HG02840 (cell line): ENCODE results near the gene ZDHHC5.

Experiments
- ATAC-seq: cut with Tn5 transposase; IDR thresholded peaks from one replicate; pipeline ENCODE4 v1.9.1; 2021; ENCODE audit warnings: mild to moderate bottlenecking, moderate library complexity, moderate number of reproducible peaks; ENCODE audit not compliant: unreplicated experiment, low FRiP score

The ZDHHC5 gene

DNA sequence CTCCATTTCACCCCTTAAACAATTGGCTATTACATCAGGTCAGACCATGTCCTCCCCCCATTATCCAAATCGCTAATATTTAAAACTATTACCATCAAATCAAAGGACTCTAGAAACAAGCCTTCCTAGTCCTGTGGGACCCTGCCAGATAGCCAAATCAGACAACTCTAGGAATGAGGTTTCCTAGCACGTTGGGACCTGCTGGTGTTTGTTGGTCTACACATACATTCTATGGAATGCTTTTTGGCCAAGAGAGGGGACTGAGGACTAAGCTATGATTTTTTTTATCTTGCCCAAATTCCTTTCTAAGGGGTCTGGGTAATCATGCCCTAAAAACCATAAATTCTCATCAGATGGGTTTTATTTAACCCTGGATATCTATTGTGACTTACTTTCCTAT, 59.3 kb downstream of the ZDHHC5 start:
- no peak for ATAC-seq

DNA sequence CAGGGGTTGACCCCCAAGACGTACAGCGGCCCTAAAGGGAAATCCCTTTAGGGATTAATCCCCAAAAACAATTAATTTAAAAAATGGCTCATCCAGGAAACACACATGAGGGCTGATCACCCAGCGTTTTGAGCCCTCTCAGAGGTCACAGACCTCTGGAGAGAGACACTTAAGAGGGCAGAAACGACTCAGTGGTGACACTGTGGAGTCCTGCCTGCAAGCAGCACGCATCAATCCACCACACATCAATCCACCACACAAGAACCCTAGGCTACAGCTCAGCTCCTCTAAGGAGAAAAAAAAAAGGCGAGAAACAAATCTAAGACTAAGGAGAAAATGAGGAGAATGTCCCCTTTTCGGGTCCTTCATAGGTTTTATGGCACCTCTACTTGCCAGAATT, 60.9 kb downstream of the ZDHHC5 start:
- ATAC-seq, result no peak

GRCh38 chr11:57729479-57729878, 61.6 kb downstream of the ZDHHC5 start:
- ATAC-seq, result no peak

GRCh38 chr11:57732661-57733060, 64.7 kb downstream of the ZDHHC5 start:
- no peak for ATAC-seq

GRCh38 chr11:57735619-57736298, 67.8 kb downstream of the ZDHHC5 start:
- no peak for ATAC-seq

- peak; percentile 91 for ATAC-seq
Observed at GRCh38 chr11:57741132-57742086, 73.5 kb downstream of the ZDHHC5 start, which contains the start of gene SELENOH. Gene SELENOH (plus strand): TSS chr11:57741491. CDS start chr11:57741596, 105 bp downstream.

GRCh38 chr11:57742087-57742452, 74.2 kb downstream of the ZDHHC5 start:
- ATAC-seq, result no peak

DNA sequence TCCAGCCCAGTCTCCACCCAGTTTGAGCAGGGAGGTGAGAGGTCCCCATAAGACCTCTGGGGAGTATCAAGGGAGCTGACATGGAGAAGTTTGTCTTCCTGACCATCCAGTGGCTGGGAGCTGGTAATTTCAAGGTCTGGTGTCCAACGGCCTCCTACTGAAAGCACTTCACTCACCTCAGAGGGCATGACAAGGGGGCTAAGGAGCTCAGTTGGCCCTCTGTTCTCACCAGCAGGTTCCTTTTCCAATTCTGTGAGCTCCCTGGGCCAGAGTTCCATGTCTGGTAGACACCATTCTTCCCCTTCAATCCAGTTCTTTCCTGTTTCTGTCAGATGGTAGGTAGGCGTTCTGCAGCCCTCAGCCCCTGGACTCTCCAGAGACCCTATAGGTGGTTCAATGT, 76.4 kb downstream of the ZDHHC5 start:
- ATAC-seq, result no peak

- ATAC-seq, result no peak
Observed at GRCh38 chr11:57745206-57745605, 77.3 kb downstream of the ZDHHC5 start.

- no peak for ATAC-seq
Observed at GRCh38 chr11:57746920-57747319, 79.0 kb downstream of the ZDHHC5 start.
